Activated CD8-positive, alpha-beta memory T cell treated with anti-CD3 and anti-CD28 coated beads for 4 hours (primary cell): ENCODE results near the gene KIF3A.
"Not testable (repeated sequence)": the region's sequence is repeated elsewhere in the genome, so short reads cannot be mapped to it uniquely, and the experiment has no call there.

Experiments
- DNase-seq, 2 donors: peaks; one replicate each; pipeline ENCODE4 v3.0.0-alpha.2; 2020; ENCODE audit warnings: low read depth in 2 of 2

Gene KIF3A

DNA sequence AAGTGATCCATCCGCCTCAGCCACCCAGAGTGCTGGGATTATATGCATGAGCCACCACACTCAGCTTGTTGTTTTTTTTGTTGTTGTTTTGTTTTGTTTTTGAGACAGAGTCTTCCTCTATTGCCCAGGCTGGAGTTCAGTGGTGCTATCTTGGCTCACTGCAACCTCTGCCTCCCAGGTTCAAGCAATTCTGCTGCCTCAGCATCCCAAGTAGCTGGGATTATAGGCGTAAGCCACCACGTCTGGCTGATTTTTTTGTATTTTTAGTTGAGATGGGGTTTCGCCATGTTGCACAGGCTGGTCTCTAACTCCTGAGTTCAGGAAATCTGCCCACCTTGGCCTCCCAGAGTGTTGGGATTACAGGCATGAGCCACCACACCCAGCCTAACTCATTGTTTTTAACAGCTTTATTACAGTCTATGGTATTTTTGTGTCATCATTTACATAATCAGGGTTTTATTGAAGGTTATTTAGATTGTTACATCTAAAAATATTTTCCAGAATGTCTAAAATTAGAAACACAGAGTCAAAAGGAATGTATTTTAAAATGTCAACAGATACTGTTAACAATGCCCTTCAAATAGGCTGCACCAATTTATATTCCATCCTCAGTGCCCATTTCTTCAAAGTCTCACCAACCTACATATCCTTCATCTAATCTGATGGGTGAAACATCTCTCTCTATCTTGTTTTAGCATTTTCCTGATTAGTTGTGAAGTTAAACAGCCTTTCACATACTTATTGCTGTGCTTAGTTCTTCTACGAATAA lies 18.6 kb downstream of the KIF3A start:
- DNase-seq, result no peak

DNA sequence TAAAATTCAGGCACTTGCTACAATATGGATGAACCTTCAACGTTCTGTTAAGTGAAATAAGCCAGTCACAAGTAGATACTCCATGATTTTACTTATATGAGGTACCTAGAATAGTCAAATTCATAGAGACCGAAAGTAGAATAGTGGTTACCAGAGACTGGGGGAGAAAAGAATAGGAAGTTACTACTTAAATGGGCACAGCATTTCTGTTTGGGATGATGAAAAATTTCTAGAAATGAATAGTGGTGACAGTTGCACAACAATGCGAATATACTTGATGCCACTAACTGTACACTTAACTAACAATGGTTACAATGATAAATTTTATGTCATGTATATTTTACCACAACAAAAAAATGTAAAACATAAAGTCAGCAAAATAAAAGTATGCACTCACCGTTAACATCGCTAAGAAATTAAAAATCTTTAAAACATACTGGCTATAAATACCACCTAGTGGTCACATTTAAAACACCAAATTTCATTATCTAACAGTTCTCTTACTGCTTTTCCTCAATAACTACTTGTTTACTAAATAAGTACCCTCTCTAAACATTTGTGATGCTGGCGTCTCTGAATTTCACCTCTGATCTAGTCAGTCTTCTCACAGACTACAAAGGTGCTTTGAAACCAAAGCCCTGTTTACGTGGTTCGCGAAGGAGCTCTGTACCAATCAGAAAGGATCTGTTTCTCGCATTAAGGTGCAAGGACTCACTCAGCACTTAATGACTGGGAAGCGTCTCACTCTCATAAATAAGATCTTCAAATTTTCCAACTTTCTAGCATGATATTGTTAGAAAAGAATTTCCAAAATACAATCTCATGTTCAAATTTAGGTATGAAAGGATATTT lies 22.7 kb downstream of the KIF3A start:
- no peak for DNase-seq

- DNase-seq, result no peak
Observed at GRCh38 chr5:132708645-132709044, 28.7 kb downstream of the KIF3A start.

DNA sequence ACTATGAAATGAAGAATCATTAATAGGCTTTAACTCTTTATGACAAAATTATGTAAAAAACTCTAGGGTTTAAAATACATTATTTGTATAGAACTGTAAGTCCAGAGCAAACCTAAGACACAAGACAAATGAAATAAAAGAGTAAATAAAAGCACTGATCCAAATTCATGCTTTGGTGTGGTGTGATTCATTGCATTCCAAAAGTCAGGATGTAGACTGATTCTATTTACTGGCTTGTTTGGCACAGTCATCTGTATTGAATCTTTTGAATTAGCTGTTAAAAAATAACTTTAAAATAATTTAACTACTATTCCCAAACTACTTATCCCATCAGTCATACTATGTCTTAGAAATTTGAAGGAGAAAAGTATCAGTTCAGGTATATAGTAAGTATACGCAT lies 32.5 kb downstream of the KIF3A start:
- no peak for DNase-seq

GRCh38 chr5:132695956-132696355 lies 41.4 kb downstream of the KIF3A start:
- DNase-seq, result no peak

DNA sequence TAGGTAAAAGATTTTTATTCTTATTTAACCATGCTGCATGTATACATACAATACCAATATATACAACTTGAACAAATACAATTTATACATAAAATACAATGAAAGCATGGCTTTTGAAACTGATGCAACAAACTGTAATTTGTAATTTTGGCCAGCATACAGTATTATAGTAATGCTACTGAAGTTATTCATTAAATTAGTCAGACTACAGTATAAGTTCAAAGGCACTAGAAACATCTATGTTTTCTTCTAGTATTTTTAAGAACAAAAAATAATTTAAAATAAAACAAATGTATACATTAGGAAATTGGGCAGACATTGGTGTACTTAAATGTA lies 44.7 kb downstream of the KIF3A start:
- no peak for DNase-seq

- not testable (repeated sequence) for DNase-seq
Observed at GRCh38 chr5:132691755-132692631, 45.4 kb downstream of the KIF3A start.

DNA sequence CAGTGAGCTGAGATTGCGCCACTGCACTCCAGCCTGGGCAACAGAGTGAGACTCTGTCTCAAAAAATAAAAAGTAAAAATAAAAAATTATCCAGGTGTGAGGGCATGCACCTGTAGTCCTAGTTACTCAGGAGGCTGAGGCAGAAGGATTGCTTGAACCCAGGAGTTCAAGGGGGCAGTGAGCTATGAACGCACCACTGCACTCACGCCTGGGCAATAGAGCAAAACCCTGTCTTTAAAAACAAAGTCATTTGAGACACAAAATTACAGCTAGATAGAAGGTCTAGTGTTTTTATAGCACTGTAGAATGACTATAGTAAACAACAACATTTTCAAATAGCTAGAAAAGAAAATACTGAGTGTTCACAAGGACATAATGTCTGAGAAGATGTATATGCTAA lies 47.2 kb downstream of the KIF3A start:
- no peak for DNase-seq

DNA sequence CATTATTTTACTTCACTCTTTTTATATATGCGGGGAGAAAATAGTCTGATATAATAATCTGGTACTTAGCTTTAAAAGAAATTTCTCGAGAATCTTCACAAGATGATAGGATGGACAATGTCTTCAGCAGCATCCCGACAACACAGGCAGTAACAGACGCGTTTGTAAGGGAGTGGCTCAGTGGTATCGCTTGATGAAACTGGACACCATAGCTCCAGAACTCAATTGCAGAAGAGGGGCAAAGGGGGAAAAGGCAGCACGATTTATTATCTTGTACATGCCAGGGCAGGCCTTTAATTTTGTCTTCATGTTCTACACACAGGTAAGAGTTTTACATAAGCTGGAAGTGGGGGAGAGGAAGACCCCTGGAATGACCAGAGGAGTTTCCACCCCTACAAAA lies 47.8 kb downstream of the KIF3A start:
- DNase-seq, result no peak

- peak in 1 of 2 donors; percentile 19 for DNase-seq
Observed at GRCh38 chr5:132688536-132689339, 48.6 kb downstream of the KIF3A start.

DNA sequence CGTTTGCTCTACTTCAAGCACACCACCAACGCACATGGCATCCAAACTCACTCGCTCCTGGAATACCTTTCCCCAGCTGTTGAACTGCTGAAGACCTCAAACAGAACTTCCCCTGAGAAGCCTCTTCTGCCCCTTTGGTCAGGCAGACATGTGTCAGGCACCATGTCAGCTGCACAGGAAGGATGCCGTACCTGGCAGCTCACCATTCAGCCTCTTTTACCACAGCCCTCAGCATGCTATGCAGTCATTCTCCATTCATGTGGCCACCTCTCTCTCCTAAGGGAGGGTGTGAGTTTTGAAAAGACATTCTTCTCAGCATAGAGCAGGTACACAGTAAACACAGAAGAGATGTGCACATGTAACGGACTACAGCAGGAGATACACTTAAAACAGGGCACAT lies 49.4 kb downstream of the KIF3A start:
- peak in 1 of 2 donors; percentile 11 for DNase-seq

DNA sequence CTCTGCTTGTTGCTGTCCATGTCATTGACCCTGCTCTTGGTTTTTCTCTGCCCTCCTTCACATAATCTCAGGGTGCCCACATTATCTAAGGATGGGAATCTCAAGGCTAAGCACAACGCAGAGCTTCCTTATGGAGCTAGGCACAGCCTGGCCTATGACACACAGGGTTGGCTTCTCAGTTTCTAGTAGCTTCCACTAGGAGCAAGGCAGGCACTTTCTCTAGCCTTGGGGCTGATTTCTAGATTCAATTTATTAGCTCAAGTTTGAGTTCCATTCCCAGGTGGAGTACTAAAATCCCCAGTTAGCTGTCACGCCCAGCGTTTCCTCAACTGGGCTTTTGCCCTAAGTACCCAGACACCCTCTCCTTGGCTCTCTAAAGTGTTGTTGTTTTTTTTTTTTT lies 51.2 kb downstream of the KIF3A start:
- no peak for DNase-seq

DNA sequence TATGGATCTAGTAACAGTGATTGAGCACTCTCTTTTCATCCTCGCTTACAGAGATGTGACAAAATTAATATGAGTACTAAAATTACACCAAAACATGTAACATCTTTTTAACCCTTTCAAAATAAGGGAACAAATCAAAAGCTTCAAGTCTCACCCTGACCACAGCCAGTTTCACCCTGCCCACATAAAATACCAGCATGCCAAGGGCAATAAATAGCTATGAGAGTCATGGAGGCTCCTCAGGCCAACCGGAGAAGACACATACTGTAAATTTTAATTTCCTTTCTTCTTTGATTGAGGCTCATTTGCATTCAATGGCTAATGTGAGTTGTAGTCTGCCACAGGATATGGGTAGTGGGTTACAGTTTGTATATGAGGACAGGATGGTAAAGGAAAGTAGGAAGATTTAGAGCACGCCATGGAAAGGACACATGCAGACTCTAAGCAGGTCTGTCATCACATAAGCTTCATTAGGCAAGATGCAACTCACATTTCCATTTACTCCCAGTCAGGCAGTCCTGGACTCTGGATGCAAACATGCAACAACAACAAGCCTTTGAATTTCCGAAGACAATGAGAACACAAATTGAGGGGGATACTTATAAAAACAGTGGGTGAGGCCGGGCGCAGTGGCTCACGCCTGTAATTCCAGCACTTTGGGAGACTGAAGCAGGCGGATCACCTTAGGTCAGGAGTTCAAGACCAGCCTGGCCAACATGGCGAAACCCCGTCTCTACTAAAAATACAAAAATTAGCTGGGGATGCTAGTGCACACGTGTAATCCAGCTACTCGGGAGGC lies 52.2 kb downstream of the KIF3A start:
- DNase-seq, result no peak

DNA sequence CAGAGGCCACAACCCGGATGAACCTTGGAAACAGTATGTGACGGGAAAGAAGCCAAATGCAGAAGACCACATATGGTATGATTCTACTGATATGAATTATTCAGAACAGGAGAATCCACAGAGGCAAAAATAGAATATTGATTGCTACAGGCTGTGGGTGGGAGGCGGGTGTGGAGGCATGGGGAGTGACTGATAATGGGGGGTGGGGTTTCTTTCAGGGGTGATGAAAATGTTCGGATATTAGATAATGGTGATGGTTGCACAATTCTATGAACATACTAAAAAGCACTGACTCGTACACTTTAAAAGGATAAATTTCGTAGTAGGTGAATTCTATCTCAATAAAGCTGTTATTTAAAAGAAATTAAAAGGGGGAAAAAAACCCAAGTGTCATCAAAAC lies 52.9 kb downstream of the KIF3A start:
- DNase-seq, result no peak

DNA sequence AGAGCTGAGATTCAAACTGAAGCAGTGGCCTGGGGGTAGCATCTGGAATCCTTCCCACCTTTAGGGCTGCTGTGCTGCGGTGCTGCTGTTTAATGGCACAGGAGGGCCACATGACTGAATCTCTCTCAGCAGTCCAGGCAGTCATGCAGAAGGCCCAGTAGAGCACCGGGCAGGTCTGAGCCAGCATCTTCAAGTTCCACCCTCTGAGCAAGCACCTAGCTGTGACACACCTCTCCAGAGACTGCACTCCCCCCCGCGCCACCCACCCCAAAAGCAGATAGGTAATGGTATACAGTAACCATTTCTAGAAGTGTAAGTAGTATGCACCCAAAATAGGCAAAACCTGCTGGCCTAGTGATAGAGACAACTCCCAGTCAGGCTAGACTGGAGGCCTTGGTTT lies 55.4 kb downstream of the KIF3A start:
- DNase-seq, result no peak

GRCh38 chr5:132681476-132681831 lies 55.9 kb downstream of the KIF3A start:
- no peak for DNase-seq

DNA sequence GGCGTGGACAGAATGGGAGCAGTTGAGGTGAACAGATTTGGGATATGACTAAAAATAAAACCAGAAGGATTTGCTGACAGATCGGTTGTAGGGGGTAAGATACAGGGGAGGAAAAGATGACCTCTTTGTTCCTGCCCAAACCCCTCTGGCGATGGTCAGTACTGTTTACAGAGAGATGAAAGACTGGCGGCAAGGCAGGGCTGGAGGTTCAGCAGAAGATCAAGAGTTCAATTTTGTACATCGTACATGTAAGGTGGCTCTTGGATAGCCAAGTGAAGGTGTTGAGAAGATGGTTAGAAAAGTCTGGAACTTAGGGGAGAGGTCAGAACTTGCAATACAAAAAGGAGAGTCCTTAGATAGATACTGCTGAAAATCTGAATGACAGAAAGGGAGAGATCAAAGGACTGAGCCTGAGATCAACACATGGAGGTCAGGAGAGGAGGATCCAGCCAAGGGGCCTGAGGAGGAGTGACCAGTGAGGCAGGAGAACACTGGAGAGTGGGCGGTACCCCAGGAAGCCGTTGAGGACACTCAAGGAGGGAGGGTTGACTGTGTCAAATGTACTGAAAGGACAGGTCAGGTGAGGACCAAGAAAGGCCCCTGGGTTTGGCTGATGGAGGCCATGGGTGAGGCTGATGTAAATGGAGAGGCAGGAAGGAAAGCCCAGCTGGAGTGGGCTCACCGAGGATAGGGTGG lies 56.4 kb downstream of the KIF3A start:
- DNase-seq, result no peak

DNA sequence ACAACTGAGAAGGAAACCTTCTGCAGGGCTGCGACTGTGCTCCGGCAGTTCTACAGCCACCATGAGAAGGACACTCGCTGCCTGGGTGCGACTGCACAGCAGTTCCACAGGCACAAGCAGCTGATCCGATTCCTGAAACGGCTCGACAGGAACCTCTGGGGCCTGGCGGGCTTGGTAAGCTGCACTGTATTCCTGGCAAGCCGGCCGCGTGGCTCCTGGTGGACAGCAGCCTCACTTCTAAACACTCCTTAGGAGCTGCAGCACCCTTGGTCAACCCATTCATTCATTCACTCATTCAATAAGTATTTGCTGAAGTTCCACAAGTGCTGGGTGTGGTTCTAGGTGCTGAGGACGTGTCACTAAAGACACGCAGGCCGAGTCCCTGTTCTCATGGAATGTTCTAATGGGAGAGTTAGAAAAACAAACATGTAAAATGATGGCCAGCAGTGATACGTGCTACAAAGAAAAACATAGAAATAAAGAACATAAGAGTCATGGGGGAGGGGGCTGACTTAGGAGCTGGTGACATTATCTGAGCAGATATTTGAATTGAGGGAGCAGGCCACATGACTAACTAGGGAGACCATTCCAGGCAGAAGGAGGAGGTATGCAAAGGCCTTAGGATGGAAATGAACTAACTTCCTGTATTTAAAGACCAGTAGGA lies 57.5 kb downstream of the KIF3A start:
- no peak for DNase-seq

- DNase-seq, result no peak
Observed at GRCh38 chr5:132679166-132679565, 58.2 kb downstream of the KIF3A start.

- no peak for DNase-seq
Observed at GRCh38 chr5:132678735-132679134, 58.6 kb downstream of the KIF3A start.
